ENCODE data around the gene ZHX3.

GRCh38 chr20:41218466-41218865, 99.1 kb downstream of the ZHX3 start:
- TF ChIP-seq POLR2A (IDR thresholded peaks at IDR 0.05; ENCODE audit: low read depth, low read length) (no peak), POLR2AphosphoS5 (IDR thresholded peaks at IDR 0.05; ENCODE audit: low read depth, low read length) (no peak), TAF1 (IDR thresholded peaks at IDR 0.05; ENCODE audit: low read depth, low read length) (no peak)

All from GM12891 (cell line).